Activated CD4-positive, alpha-beta T cell treated with anti-CD3 and anti-CD28 coated beads for 24 hours (primary cell): ENCODE measurements around the gene APOBEC3F.
A peak's percentile ranks its signal among the peaks of the same experiment; 100 is the strongest.
"Not testable (repeated sequence)": the region's sequence is repeated elsewhere in the genome, so short reads cannot be mapped to it uniquely, and the experiment has no call there.

Source experiments
- DNase-seq, 2 donors: peaks; one replicate each; pipeline ENCODE4 v3.0.0-alpha.2; 2020; ENCODE audit warnings: low read depth in 2 of 2

APOBEC3F gene

DNA sequence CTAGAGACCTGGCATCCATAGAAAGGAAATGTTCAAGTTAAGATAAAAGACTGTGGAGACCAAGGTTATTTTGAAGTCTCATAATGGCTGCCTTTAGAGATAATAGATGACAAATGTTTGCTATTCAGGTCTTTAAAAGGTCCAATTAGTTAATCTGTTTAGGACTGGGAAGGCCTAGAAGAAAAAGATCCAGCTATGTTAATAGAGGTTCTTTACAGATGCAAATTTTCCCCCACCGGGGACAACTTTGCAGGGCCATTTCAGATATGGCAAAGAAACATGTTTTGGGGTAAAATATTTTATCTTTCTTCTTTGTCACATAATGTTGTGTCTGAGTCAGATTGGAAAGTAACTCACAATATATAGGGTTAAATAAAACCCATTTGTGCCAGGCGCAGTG lies 33.3 kb downstream of the APOBEC3F start:
- no peak for DNase-seq

GRCh38 chr22:39076155-39077025 lies 35.7 kb downstream of the APOBEC3F start:
- not testable (repeated sequence) for DNase-seq

GRCh38 chr22:39077026-39077840 lies 36.6 kb downstream of the APOBEC3F start, which contains the start of gene APOBEC3G:
Gene APOBEC3G, plus strand, starts transcription at chr22:39077275. Its CDS starts 87 bp downstream, at chr22:39077362.
- peak in 1 of 2 donors; percentile 33 for DNase-seq

DNA sequence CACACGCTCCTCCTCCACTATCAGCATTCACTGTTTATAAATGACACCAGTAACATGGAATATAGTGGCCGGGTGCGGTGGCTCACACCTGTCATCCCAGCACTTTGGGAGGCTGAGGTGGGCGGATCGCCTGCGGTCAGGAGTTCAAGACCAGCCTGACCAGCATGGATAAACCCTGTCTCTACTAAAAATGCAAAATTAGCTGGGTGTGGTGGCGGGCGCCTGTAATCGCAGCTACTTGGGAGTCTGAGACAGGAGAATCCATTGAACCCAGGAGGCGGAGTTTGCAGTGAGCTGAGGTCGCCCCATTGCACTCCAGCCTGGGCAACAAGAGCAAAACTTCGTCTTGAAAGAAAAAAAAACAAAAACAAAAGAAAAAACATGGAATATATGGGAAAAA lies 37.2 kb downstream of the APOBEC3F start:
- not testable (repeated sequence) for DNase-seq

DNA sequence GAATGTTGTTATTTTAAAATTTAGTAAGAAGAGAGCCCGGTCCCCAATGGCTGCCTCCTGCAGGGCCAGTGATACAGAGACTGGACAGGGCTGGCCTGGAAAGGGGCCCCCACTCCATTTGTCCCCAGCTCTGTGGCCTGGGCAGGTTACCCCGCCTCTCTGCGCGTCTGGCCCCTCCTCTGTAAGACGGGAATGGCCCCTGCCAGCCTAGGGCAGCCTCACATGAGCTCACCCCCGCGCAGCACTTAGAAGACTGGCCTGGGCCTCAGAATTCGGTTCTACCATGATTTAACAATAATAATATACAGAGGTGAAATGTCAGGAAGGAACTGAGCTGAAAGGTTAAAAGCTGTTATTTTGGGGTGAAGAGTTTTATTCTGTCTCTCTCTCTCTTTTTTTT lies 37.7 kb downstream of the APOBEC3F start:
- no peak for DNase-seq

DNA sequence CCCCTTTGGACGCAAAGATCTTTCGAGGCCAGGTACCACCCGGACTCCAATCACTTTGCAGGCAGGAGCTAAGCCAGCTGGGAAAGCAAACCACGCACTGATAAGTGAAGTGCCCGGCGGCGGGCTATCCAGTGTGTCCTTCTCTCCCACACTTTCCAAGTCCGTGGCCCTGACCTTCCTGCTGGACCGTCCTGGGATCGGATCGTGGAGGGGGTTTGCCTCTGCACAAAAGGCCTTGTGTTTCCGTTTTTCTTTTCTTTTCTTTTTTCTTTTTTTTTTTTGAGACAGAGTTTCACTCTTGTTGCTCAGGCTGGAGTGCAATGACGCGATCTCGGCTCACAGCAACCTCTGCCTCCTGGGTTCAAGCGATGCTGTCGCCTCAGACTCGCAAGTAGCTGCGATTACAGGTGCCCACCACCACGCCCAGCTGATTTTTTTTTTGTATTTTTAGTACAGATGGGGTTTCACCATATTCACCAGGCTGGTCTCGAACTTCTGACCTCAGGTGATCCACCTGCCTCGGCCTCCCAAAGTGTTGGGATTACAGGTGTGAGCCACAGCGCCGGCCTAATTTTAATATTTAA lies 38.5 kb downstream of the APOBEC3F start:
- not testable (repeated sequence) for DNase-seq

- DNase-seq = no peak
These were observed 39.5 kb downstream of the APOBEC3F start for GRCh38 chr22:39080052-39080762.

DNA sequence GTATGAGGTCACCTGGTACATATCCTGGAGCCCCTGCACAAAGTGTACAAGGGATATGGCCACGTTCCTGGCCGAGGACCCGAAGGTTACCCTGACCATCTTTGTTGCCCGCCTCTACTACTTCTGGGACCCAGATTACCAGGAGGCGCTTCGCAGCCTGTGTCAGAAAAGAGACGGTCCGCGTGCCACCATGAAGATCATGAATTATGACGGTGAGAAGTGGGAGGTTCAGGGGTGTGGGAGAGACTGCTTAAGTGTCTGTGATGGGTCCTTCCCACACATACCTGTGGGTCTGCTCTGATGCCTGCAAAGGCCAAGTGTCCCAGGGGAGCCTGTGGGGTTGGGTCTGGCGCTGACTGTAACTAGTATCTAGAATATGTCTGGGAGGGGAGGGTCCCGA lies 40.4 kb downstream of the APOBEC3F start:
- no peak for DNase-seq

GRCh38 chr22:39081598-39081997 lies 40.9 kb downstream of the APOBEC3F start:
- DNase-seq = no peak

DNA sequence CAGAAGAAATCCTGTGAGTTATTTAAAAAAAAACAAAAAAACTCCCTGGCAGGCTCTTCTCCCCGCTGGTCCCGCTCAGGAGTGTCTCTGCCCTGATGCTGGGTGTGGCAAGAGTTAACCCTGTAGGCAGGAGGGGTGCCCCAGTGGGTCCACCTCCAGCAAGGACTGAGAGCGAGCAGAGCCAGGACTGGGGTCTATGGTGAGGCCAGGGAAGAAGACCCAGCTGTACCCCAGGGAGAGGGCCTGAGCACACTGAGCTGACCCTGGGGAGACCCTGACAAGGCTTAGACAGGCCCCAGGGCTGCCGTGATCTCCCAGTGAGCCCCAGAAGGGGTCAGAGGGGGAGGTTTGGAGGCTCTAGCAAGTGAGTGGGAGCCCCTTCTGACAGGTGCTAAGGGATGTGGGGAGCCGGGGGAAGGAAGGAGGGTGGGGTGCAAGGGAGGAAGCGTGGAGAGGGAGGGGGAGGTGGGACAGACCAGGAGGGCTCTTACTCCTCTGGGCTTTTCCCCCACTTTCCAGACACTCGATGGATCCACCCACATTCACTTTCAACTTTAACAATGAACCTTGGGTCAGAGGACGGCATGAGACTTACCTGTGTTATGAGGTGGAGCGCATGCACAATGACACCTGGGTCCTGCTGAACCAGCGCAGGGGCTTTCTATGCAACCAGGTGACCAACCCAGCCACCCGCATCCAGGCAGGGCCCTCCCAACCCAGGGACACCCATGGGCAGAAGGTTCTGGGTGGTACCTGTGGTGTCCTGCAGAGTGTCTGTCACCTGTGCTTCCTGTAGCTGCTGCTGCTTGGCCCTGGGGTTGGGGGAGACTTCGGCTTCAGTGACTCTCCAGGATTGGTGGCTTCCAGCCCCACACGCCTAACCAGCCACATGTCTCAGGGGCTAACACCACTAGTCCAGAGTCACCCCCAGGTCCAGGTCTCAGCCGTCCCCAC lies 42.8 kb downstream of the APOBEC3F start:
- DNase-seq = no peak

- DNase-seq = no peak
These were observed 44.0 kb downstream of the APOBEC3F start for GRCh38 chr22:39084666-39085065.

DNA sequence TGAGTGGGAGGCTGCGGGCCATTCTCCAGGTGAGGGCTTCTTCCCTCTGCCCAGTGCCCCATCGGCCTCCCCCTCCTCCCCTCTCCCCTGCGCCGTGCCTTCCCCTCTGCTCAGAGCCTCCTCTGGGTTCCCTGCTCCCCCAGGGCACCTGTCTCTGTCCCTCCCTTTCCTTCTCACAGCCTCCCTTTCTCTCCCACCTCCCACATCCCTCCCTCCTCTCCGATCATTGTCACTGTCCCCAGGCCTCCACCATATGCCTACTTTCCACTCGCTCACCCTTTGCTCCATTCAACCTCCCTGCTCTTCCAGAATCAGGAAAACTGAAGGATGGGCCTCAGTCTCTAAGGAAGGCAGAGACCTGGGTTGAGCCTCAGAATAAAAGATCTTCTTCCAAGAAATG lies 46.4 kb downstream of the APOBEC3F start:
- DNase-seq = no peak

- no peak for DNase-seq
These were observed 47.4 kb downstream of the APOBEC3F start for GRCh38 chr22:39087881-39088684.

DNA sequence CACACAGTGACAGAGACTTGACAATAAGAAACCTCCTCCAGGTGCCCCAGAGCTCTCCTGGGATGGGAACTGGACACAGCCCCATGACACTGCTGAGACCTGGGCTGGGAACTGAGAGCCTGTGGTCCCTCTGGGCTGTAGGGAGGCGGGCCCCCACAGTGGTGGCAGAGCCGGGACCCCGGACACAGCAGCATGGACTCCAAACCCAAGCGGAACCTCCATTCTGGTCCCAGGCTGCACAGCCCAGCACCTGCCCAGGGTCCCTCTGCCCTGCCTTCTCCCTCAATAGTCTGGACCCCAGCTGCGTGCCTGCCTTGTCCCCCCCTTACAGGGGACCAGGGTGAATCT lies 48.0 kb downstream of the APOBEC3F start:
- no peak for DNase-seq

DNA sequence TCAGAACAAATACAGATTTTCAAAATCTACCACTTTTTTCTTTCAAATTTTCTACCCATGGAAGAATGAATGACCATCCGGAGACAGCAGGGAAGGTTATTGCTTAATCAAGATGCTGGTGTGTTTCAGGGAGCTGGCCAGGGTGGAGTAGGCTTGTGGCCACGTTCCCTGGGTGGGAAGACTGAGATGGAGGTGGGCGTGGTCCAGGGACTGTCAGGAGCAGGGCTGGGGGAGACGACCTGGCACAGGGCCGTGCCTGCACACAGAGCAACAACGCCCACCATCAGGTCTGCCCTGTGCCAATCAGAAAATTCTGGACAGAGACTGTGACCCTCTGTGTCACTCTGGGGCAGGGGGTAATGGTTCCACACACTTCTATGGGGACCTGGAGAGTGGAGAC lies 49.3 kb downstream of the APOBEC3F start:
- DNase-seq = no peak

- peak; percentile 56 to 60 for DNase-seq
These were observed 49.9 kb downstream of the APOBEC3F start for GRCh38 chr22:39090426-39091064.

GRCh38 chr22:39091126-39092081 lies 50.7 kb downstream of the APOBEC3F start:
- no peak for DNase-seq
